Peyer's patch (tissue), 4 donors: ENCODE data around the gene IRAK1. TPM values are rescaled to one million over a fixed set of nuclear protein-coding genes. Genes with fewer than 3 reads are reported as not detected.

Experiments used
- DNase-seq, 3 donors: peaks; one replicate each; pipeline ENCODE4 v3.0.0-alpha.2; 2017 to 2019
- H3K27ac ChIP-seq, 4 donors: fragments of 200-600 bp; sonication (generic); one replicate each; pipeline ENCODE4 v1.5.1; 2016 to 2019
- H3K27me3 ChIP-seq, 2 donors: fragments of 200-600 bp; sonication (generic); one replicate each; pipeline ENCODE4 v1.5.1; 2019
- H3K36me3 ChIP-seq, 3 donors: fragments of 200-600 bp; sonication (generic); one replicate each; pipeline ENCODE4 v1.5.1; 2016 to 2019
- H3K4me1 ChIP-seq, 4 donors: fragments of 200-600 bp; sonication (generic); one replicate each; pipeline ENCODE4 v1.5.1; 2016 to 2019
- H3K4me3 ChIP-seq, 4 donors: fragments of 200-600 bp; sonication (generic); 1 replicate in 3 of 4; 2 replicates in 1 of 4; pipeline ENCODE4 v1.5.1; 2016 to 2019; ENCODE audit warnings: mild to moderate bottlenecking in 1 of 4
- H3K9me3 ChIP-seq, 4 donors: fragments of 200-600 bp; sonication (generic); one replicate each; pipeline ENCODE4 v1.5.1; 2016 to 2019; ENCODE audit warnings: mild to moderate bottlenecking in 1 of 4
- POLR2A ChIP-seq, 2 donors: fragments of 450-650 bp; IDR thresholded peaks; one replicate each; pipeline ENCODE4 v1.5.1; 2017; ENCODE audit warnings: antibody characterized with exemption in 2 of 2, mild to moderate bottlenecking in 2 of 2, moderate library complexity in 2 of 2
- total RNA-seq, 4 donors: library from RNA; depleted of rRNA; stranded (reverse); fragments of >200 nt; gene quantifications; one replicate each; pipeline ENCODE4 v1.1.0, GENCODE V29; 2016
- TF ChIP-seq, protein P1 (sequence below), 6 experiments: fragments of 450-650 bp in 4 of 6; fragments of 200-600 bp in 2 of 6; sonication (generic) in 1 of 6; IDR thresholded peaks; one replicate each; pipeline ENCODE4 v1.5.1; 2017 to 2019; ENCODE audit warnings: antibody characterized with exemption in 6 of 6, mild to moderate bottlenecking in 3 of 6, moderate library complexity in 1 of 6

The IRAK1 gene
- total RNA-seq, 4 donors from 2014 or later = 111 to 150 (median 122) TPM

- Histone ChIP-seq H3K27me3 (no peaks in the 10 kb centered on the region), H3K36me3 (no peaks in the 10 kb centered on the region), H3K9me3 (no peaks in the 10 kb centered on the region), H3K27ac (peak overlapping the region in 1 of 4 donors; percentile 42), H3K4me3 (no peak overlapping the region), H3K4me1 (peaks cover 0 to 5% (median 0%) of the 10 kb centered on the region in 4 donors)
- no peak for TF ChIP-seq POLR2A (IDR thresholded peaks at IDR 0.05)
- TF ChIP-seq, protein P1, sequence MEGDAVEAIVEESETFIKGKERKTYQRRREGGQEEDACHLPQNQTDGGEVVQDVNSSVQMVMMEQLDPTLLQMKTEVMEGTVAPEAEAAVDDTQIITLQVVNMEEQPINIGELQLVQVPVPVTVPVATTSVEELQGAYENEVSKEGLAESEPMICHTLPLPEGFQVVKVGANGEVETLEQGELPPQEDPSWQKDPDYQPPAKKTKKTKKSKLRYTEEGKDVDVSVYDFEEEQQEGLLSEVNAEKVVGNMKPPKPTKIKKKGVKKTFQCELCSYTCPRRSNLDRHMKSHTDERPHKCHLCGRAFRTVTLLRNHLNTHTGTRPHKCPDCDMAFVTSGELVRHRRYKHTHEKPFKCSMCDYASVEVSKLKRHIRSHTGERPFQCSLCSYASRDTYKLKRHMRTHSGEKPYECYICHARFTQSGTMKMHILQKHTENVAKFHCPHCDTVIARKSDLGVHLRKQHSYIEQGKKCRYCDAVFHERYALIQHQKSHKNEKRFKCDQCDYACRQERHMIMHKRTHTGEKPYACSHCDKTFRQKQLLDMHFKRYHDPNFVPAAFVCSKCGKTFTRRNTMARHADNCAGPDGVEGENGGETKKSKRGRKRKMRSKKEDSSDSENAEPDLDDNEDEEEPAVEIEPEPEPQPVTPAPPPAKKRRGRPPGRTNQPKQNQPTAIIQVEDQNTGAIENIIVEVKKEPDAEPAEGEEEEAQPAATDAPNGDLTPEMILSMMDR (IDR thresholded peaks at IDR 0.05) = no peak
- no peak for DNase-seq
These were observed 27.4 kb upstream of the IRAK1 start for GRCh38 chrX:154046940-154047610.

DNA sequence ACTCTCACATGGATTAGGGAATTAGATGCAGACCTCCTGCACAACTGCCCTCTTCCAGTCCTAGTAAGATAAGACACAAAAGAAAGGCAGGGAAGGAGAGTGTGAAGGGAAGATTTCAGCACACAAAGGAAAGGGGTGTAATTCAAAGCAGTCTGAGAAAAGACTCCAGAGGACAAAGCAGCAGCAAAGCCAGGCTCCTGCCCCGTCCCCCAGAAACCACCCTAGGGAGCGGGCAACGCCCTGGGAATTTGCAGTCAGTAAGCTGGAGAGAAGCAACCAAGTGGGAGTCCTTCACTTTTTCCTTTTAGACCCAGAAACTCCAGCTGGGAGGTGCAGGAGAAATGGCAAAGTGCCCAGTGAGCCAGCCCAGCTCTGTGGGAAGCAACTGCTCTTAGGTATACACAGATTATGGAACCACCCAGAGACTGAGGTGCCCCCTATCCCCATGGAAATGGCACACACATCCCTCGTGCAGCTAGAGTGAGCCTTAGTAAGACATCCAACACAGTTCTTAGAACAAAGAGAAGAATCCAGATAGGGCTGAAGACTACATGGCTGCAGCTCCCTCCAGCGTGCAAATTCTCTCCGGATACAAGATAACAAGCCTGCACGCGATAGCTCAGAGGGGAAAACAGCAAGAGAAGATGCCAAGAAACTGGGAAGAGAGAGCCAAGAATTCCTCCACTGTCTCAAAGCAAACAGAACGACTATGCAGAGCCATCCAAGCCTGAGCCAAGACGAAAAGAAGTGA is 26.5 kb upstream of the IRAK1 start:
- no peak overlapping the region for H3K4me3 ChIP-seq
- H3K9me3 ChIP-seq = no peaks in the 10 kb centered on the region
- DNase-seq = no peak
- H3K4me1 ChIP-seq = peaks cover 0 to 5% (median 0%) of the 10 kb centered on the region in 4 donors
- peak overlapping the region in 2 of 4 donors; percentile 12 to 42 for H3K27ac ChIP-seq
- TF ChIP-seq, protein P1 (IDR thresholded peaks at IDR 0.05) = peak in 2 of 6 experiments; percentile 8 to 11
- TF ChIP-seq POLR2A (IDR thresholded peaks at IDR 0.05) = no peak
- H3K36me3 ChIP-seq = no peaks in the 10 kb centered on the region
- no peaks in the 10 kb centered on the region for H3K27me3 ChIP-seq

DNA sequence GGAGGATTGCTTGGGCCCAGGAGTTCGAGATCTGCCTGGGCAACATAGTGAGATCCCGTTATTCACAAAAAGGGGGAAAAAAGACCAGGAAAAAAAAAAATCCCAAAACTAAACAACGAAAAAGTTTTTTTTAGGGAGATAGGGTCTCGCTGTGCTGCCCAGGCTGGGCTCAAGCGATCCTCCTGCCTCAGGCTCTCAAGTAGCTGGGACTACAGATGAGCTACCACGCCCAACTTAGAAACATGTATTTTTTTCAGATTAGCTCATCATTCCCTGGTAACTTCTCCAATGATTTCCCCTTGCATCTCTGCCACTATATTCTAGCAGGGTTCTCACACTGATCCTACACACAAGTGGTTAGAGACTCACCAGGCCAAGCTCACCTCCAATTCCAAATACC is 24.4 kb upstream of the IRAK1 start:
- no peaks in the 10 kb centered on the region for H3K36me3 ChIP-seq
- H3K4me3 ChIP-seq = no peak overlapping the region
- H3K27me3 ChIP-seq = no peaks in the 10 kb centered on the region
- H3K9me3 ChIP-seq = no peaks in the 10 kb centered on the region
- H3K27ac ChIP-seq = no peak overlapping the region
- H3K4me1 ChIP-seq = no peaks in the 10 kb centered on the region
- TF ChIP-seq, protein P1 (IDR thresholded peaks at IDR 0.05) = no peak
- TF ChIP-seq POLR2A (IDR thresholded peaks at IDR 0.05) = no peak
- no peak for DNase-seq

DNA sequence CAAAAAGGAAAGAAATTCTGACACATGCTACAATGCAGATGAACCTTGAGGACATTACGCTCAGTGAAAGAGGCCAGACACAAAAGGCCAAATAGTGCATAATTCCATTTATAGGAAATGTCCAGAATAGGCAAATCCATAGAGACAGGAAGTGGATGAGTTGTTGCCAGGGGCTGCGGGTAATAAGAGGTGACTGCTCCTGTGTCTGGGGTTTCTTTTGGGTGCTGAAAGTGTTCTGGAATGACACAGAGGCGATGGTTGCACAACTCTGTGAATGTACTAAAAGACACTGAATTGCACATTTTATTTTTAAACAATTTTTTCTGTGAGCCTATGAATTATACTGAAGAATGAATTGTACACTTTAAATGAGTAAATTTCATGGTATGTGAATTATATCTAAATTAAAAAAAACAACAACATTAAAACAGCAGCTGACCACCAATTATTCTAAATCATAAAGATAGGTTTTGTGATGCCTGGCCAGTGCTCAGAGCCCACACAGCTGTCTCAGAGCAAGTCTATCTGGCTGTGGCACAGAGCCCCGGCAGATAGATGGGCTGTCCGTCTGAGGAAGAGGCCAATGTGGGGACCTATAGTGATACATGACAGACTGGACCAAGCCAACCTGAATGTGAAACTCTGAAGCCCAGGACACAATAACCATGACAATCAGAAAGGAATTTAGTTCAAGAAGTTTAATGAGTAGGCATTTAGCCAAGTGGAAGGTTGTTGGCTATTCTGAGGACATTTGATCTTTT is 23.5 kb upstream of the IRAK1 start:
- Histone ChIP-seq H3K27ac (peak overlapping the region in 1 of 4 donors; percentile 22), H3K27me3 (no peaks in the 10 kb centered on the region), H3K36me3 (no peaks in the 10 kb centered on the region), H3K4me3 (no peak overlapping the region), H3K4me1 (no peaks in the 10 kb centered on the region), H3K9me3 (no peaks in the 10 kb centered on the region)
- no peak for DNase-seq
- TF ChIP-seq, protein P1 (IDR thresholded peaks at IDR 0.05) = no peak
- TF ChIP-seq POLR2A (IDR thresholded peaks at IDR 0.05) = no peak

- DNase-seq = no peak
- TF ChIP-seq, protein P1 (IDR thresholded peaks at IDR 0.05) = no peak
- no peak for TF ChIP-seq POLR2A (IDR thresholded peaks at IDR 0.05)
- H3K9me3 ChIP-seq = no peaks in the 10 kb centered on the region
- no peaks in the 10 kb centered on the region for H3K36me3 ChIP-seq
- no peak overlapping the region for H3K4me3 ChIP-seq
- H3K27ac ChIP-seq = peak overlapping the region in 1 of 4 donors; percentile 8
- no peaks in the 10 kb centered on the region for H3K27me3 ChIP-seq
- H3K4me1 ChIP-seq = no peaks in the 10 kb centered on the region
These were observed 21.2 kb upstream of the IRAK1 start for GRCh38 chrX:154040863-154041262.
